Right lobe of liver (tissue), 6 donors: ENCODE measurements around the gene SFI1. TPM values are rescaled to one million over a fixed set of nuclear protein-coding genes. Genes with fewer than 3 reads are reported as not detected.

ENCODE experiments used
- ATAC-seq, 4 donors: fragments of 200-7000 bp; cut with Tn5 transposase; one replicate each; pipeline ENCODE4 v1.9.1; 2020; ENCODE audit warnings: mild to moderate bottlenecking in 4 of 4, moderate library complexity in 4 of 4
- DNase-seq, 3 donors: peaks; one replicate each; pipeline ENCODE4 v3.0.0-alpha.2; 2020
- H3K27ac ChIP-seq, 3 donors: fragments of 200-600 bp; one replicate each; pipeline ENCODE4 v1.8.0; 2022
- H3K27me3 ChIP-seq, 2 donors: fragments of 200-600 bp; one replicate each; pipeline ENCODE4 v1.8.0; 2022
- H3K36me3 ChIP-seq, 4 donors: fragments of 200-600 bp; sonication (generic) in 1 of 4; one replicate each; pipeline versions ENCODE4 v1.5.1 to v1.8.0; 2017 to 2022; ENCODE audit warnings: control low read depth in 1 of 4
- H3K4me1 ChIP-seq, 4 donors: fragments of 200-600 bp; sonication (generic) in 1 of 4; one replicate each; pipeline versions ENCODE4 v1.5.1 to v1.8.0; 2017 to 2022; ENCODE audit warnings: control low read depth in 1 of 4
- H3K4me3 ChIP-seq, 3 donors: fragments of 200-600 bp; one replicate each; pipeline ENCODE4 v1.8.0; 2022
- H3K9me3 ChIP-seq, 4 donors: fragments of 200-600 bp; sonication (generic) in 1 of 4; one replicate each; pipeline versions ENCODE4 v1.5.1 to v1.8.0; 2017 to 2022; ENCODE audit warnings: control low read depth in 1 of 4
- CTCF ChIP-seq, 4 donors: fragments of 200-600 bp in 3 of 4; fragments of 450-650 bp in 1 of 4; IDR thresholded peaks; one replicate each; pipeline versions ENCODE4 v1.5.1 to v1.8.0; 2016 to 2022; ENCODE audit warnings: antibody characterized with exemption in 4 of 4, mild to moderate bottlenecking in 2 of 4
- POLR2A ChIP-seq: fragments of 450-650 bp; IDR thresholded peaks from one replicate; pipeline ENCODE4 v1.6.1; 2017; ENCODE audit warnings: antibody characterized with exemption, mild to moderate bottlenecking
- WGBS: methylation state at CpG from one replicate; pipeline ENCODE4 v1.1.6; 2018; ENCODE audit warnings: low coverage, low lambda C conversion rate; ENCODE audit not compliant: insufficient coverage; ENCODE audit errors: missing lambda C conversion rate; 5-methylcytosine and 5-hydroxymethylcytosine counted together
- intact Hi-C, 2 donors: fragments of 100-400 bp; cut with DNase I; formaldehyde crosslinking; loops; one replicate each; pipeline versions ENCODE4 v1.11.2 to v1.14.1; 2022
- total RNA-seq, 6 experiments: library from RNA; depleted of rRNA in 2 of 6; stranded (reverse); fragments of >200 nt in 2 of 6; fragmentation: NEBNext Ultra II Directional in 3 of 6; extraction: Animal tissue kit (Norgen Biotek cat#: 25700) in 3 of 6; gene quantifications; one replicate each; pipeline versions ENCODE4 v1.1.0 to v1.2.4, GENCODE V29; 2016 to 2023
- donor health status: DM: no; HTN: yes; CAD: no.
- donor health status: DM: no; HTN: no; CAD: no.
- donor health status: DM: no; HTN: no; CAD: no.
- donor health status: DM: no; HTN: yes; CAD: no.
- donor health status: DM: no; HTN: yes; CAD: no.

Gene SFI1
- total RNA-seq, 6 experiments from 2014 or later: 7.0 to 14.0 (median 8.7) TPM

GRCh38 chr22:31566484-31566883 is 70.1 kb downstream of the SFI1 start:
- no peak overlapping the region for H3K4me3 ChIP-seq
- H3K4me1 ChIP-seq: no peaks in the 10 kb centered on the region
- H3K27me3 ChIP-seq: no peaks in the 10 kb centered on the region
- intact Hi-C loops: loop anchor here in 1 of 2 donors (10.0 kb wide), 1 partner anchor 58 kb away; no protein-coding TSS in a partner anchor
- ATAC-seq: no peak
- no peaks in the 10 kb centered on the region for H3K36me3 ChIP-seq
- no peak for DNase-seq
- no peak overlapping the region for H3K27ac ChIP-seq
- WGBS: 100% methylated on average over 1 of the region's 1 CpG
- TF ChIP-seq CTCF (IDR thresholded peaks at IDR 0.05): no peak
- no peak for TF ChIP-seq POLR2A
- no peaks in the 10 kb centered on the region for H3K9me3 ChIP-seq

GRCh38 chr22:31567196-31567595 is 70.9 kb downstream of the SFI1 start:
- Histone ChIP-seq H3K4me1 (no peaks in the 10 kb centered on the region), H3K4me3 (no peak overlapping the region), H3K27me3 (no peaks in the 10 kb centered on the region), H3K36me3 (no peaks in the 10 kb centered on the region), H3K9me3 (no peaks in the 10 kb centered on the region), H3K27ac (no peak overlapping the region)
- 50% methylated on average over 1 of the region's 1 CpG for WGBS
- DNase-seq (no peak), ATAC-seq (no peak)
- TF ChIP-seq POLR2A (no peak), CTCF (IDR thresholded peaks at IDR 0.05) (no peak)
- intact Hi-C loops: loop anchor here in 1 of 2 donors (10.0 kb wide), 1 partner anchor 58 kb away; no protein-coding TSS in a partner anchor

- Histone ChIP-seq H3K36me3 (no peaks in the 10 kb centered on the region), H3K4me1 (no peaks in the 10 kb centered on the region), H3K27me3 (no peaks in the 10 kb centered on the region), H3K4me3 (no peak overlapping the region), H3K9me3 (no peaks in the 10 kb centered on the region), H3K27ac (no peak overlapping the region)
- WGBS: 83% methylated on average over 2 of the region's 2 CpGs
- DNase-seq (no peak), ATAC-seq (no peak)
- TF ChIP-seq CTCF (IDR thresholded peaks at IDR 0.05) (no peak), POLR2A (no peak)
- intact Hi-C loops: loop anchor here in 1 of 2 donors (10.0 kb wide), 1 partner anchor 57 kb away; no protein-coding TSS in a partner anchor
These were observed 71.4 kb downstream of the SFI1 start for GRCh38 chr22:31567702-31568101.

- 87% methylated on average over 1 of the region's 1 CpG for WGBS
- no peak overlapping the region for H3K4me3 ChIP-seq
- intact Hi-C loops: loop anchor here in 1 of 2 donors (10.0 kb wide), 1 partner anchor 56 kb away; no protein-coding TSS in a partner anchor
- H3K4me1 ChIP-seq: no peaks in the 10 kb centered on the region
- peaks cover 0 to 6% (median 0%) of the 10 kb centered on the region in 4 donors for H3K36me3 ChIP-seq
- TF ChIP-seq CTCF (IDR thresholded peaks at IDR 0.05) (no peak), POLR2A (no peak)
- H3K27ac ChIP-seq: no peak overlapping the region
- no peaks in the 10 kb centered on the region for H3K9me3 ChIP-seq
- ATAC-seq (no peak), DNase-seq (no peak)
- no peaks in the 10 kb centered on the region for H3K27me3 ChIP-seq
These were observed 72.8 kb downstream of the SFI1 start for GRCh38 chr22:31569126-31569525.

- TF ChIP-seq CTCF (IDR thresholded peaks at IDR 0.05) (no peak), POLR2A (no peak)
- H3K27me3 ChIP-seq: no peaks in the 10 kb centered on the region
- intact Hi-C loops: no loop called here
- H3K27ac ChIP-seq: no peak overlapping the region
- ATAC-seq (no peak), DNase-seq (no peak)
- H3K36me3 ChIP-seq: peaks cover 0 to 6% (median 0%) of the 10 kb centered on the region in 4 donors
- H3K4me1 ChIP-seq: no peaks in the 10 kb centered on the region
- no peak overlapping the region for H3K4me3 ChIP-seq
- H3K9me3 ChIP-seq: no peaks in the 10 kb centered on the region
- 73% methylated on average over 5 of the region's 5 CpGs for WGBS
These were observed 76.6 kb downstream of the SFI1 start for GRCh38 chr22:31572939-31573338.
